GM19351 (cell line): Measurements from ENCODE around the gene ARMC12.

Experiments
- ATAC-seq: cut with Tn5 transposase; IDR thresholded peaks from one replicate; pipeline ENCODE4 v1.9.1; 2021; ENCODE audit warnings: mild to moderate bottlenecking, moderate library complexity; ENCODE audit not compliant: unreplicated experiment

Gene ARMC12

DNA sequence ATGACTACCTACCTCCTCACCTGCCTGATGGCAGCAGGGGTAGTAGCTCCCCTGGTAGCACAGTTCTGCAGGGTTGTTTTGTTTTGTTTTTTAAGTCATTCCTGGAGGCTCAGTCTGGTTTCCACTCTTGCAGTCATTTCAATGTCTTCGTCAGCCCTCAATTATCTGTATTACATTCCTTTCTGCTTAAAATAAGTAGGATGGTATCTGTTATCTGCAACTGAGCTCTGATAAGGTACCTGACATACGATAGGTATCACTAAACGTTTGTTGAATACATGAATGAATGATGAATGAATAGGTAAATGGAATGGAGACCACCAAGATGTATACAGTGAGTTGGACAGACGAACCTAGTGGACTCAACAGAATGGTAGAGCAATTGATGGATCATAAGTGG is 32.4 kb downstream of the ARMC12 start:
- no peak for ATAC-seq

DNA sequence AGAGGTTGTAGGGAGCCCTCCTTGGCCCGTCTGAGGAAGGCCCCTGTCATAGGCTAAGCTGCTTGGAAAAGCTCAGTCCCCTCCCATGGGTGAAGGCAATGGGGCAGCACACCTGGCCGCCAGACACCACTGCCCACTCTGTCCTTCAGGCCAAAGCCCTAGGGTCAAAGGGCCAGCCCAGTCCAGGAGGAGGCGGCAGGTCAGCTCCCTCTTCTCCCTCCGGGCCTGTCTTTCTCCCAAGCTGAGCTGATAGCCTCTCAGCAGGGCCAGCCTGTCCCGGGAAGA is 34.5 kb downstream of the ARMC12 start:
- no peak for ATAC-seq

DNA sequence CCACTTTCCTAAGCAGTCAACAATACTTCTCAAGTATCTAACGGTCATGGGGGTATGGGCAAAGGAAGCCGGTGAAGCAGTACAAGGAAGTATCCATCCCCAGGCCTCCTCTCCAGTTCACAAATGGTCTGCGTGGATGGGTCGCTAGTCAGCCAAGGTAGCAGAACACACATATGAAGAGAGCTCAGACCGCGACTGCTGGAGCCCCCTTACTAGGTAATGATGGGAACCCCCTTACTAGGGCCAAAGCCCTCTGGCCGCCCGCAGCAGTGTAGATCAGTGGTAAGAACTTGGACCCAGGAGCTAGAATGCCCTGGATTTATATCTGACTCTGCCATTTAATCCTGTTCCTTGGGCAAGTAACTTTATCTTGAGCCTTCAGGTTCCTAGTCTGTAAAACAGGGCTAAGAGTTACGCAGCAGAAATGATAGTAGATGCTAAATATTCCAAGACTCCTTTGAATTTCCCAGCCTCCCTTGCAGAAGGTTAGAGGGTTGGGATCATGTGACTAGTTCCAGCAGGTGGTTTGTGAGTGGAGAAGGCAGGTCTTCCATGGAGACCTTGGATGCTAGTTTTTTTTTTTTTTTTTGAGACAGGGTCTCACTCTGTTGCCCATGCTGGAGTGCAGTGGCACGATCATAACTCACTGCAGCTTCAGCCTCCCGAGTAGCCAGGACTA is 37.4 kb downstream of the ARMC12 start:
- no peak for ATAC-seq

DNA sequence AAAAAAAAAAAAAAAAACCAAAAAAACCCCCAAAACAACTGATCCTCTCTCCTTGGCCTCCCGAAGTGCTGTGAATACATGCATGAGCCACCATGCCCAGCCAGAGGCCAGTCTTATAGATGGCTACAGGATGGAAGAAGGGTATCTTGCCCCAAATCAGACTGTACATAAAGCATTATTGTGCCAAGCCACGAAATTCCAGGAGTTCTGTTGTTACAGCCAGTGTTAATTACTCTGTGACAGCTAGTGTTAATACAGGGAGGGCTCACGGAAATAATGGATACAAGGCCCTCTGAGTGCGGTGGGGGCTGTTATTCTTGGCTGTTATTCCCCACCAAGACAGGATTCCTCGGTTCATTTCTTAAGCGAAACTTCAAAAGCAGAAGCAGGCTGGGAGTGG is 38.2 kb downstream of the ARMC12 start:
- ATAC-seq: no peak

DNA sequence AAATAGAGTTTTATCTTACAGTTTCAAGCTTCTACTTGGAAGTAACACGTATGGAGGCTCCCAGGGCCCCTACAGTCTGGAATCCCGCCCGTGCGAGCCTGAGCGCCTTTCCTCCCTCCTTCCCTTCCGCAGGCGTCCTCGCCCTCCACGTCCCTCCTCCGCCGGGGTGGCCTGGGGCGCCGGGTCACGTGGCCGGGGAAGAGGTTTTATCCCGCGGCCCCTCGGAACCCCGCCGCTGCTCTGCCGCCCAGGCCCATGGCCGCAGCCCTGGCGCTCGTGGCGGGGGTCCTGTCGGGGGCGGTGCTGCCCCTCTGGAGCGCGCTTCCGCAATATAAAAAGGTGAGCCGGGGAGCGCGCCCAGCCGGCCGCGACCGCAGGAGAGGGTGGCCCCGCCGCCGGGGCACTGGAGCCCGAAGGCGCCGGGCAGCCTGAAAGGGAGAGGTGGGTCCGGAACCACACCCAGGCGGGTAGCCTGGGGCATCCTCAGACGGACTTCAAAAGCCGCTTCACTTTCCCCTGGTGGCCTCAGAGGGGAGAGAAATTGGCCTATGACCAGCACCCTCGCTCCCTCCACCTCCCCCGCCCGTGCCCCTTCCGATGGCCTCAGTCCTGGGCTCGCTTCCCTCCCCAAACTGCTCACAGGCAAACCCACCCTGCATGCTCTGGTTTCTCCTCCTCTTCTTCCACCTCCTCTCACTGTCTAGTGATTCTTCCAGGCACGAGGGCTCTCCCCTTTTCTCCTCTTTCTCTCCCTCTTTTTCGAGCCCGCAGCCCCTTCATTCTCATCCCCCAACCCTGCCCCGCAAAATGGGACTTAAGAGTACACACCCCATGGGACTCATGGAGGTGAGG is 39.8 kb downstream of the ARMC12 start, which contains the start of gene CLPSL2:
CLPSL2 (plus strand) TSS at position 235 of the 852 bp plus-strand sequence; CDS start at position 256, 21 bp downstream.
- ATAC-seq: no peak

DNA sequence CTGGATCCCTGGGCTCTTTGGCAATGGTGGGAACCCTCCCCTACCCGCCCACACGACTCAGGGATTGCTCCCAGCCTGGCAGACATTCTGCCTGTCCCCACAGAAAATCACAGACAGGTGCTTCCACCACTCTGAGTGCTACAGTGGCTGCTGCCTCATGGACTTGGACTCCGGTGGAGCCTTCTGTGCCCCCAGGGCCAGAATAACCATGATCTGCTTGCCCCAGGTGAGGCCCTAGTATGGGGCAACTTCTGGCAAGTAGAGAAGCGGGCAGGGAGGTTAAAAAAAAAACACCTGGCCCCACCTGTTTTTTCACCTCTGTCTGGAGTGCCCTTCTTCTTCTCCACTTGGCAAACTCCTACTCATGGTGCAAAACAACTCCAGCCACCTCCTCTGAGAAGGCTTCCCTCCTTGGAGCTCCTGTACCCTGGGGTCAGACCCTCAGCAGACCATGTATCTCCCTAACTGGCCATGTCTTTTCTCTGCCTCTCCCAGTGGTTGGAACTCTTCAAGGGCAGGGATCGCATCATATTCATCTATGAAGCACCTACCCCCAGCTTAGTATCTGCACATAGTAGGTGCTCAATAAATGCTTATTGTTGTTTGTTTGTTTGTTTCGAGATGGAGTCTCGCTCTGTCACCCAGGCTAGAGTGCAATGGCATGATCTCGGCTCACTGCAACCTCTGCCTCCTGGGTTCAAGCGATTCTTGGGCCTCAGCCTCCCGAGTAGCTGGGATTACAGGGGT is 40.7 kb downstream of the ARMC12 start:
- ATAC-seq: no peak

DNA sequence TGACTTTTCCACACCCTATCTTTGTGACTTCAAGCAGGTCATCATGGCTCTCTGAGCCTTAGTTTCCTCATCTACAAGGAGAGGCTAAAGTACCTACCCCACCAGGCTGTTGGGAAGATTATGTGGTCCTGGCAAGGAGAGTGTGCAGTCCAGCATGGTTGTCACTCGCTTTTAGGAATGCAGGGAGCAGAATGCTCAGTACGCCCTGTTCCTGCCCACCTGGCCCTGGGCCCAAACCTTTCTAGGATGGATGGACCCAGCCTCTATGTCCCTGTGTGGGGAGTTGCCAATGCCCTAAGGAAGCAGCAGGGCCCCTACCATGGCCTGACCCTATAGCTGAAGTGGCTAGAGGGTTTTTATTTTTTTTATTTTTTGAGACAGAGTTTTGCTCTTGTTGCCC is 41.6 kb downstream of the ARMC12 start:
- ATAC-seq: no peak

DNA sequence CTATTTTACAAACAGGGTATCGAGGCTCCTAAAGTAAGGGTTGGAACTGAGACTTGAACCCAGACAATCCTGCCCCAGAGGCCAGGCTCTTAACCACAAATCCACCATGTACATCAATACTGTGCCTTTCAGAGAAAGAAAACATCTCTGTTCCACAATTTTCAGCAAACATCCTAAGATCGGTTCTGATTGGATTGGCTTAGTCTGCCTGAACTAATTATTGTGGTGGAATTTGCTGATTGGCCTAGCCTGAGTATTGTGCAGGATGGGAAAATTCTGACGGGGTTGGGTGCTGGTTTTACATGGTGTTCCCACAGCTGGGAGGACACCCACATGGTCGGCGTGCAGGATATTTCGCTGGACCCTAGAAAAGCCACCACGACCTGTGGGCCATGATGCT is 43.9 kb downstream of the ARMC12 start, which contains the start of gene CLPSL1:
CLPSL1 (plus strand) TSS at position 301 of the 400 bp plus-strand sequence; CDS start at position 393, 92 bp downstream.
- ATAC-seq: no peak

DNA sequence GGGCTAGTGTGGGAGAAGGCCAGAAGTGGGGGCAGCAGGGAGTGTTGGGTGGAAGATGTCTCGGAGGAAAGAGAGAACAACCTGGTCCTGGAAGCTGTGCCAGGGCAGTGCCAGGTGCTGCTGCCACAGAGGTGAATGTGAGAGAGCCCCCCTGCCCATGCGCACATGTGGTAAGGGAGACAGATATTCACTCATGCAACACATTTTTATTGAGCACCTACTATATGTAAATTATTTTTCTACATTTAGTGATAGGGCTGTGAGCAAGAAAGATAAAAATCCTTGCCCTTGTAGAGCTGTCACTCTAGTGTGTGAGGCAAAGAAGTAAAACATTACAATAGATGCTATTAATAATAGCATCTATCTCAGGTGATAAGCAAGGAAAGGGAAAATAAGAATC is 44.5 kb downstream of the ARMC12 start:
- no peak for ATAC-seq

DNA sequence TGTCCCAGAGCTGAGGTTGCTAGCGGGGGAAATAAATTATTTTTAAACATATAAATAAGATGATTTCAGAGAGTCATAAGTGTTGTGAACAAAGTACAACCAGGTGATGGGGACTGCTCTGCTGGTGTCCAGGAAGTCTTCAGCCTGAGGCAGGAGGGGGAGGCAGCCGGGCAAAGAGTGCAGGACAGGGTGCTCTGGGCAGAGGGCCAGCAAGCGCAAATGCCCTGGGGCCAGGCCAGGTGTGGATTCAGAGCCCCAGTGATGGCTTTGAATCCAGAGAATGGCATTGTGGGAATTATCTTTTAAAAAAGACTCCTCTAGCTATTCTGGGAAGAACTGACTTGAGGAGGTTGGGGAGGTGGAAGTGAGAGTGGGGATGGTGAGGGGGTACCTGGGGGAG is 45.6 kb downstream of the ARMC12 start:
- no peak for ATAC-seq

DNA sequence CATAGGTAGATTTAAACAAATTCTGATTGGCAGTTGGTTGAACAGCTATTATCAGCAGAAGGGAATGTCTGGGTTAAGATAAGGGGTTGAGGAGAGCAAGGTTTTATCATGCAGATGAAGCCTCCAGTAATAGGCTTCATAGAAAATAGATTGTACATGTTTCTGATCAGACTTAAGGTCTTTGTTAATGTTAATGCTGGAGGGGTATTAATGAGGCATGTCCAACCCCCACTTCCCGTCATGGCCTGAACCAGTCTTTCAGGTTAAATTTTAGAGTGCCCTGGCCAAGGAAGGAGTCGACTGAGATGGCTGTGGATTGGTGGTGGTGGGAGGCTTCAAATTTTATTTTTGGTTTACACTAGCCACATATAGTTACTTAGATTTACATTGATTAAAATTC is 47.4 kb downstream of the ARMC12 start:
- no peak for ATAC-seq

DNA sequence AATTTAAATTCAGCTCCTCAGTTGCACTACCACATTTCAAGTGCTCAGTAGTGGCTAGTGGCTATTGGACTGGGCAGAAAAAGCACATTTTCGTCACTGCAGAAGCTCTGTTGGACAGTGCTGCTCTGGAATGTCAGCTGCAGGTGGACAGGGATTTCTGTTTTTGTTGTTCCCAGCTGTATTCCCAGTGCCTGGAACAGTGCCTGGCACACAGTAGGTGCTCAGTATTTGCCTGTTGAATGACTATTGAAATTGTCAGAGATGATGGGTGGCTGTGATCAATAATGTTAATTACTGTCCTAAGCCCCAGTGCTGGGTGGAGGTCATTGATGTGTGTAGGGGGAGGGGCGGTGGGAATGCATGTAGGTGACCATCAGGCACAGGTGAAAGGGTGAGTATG is 49.4 kb downstream of the ARMC12 start:
- ATAC-seq: no peak

DNA sequence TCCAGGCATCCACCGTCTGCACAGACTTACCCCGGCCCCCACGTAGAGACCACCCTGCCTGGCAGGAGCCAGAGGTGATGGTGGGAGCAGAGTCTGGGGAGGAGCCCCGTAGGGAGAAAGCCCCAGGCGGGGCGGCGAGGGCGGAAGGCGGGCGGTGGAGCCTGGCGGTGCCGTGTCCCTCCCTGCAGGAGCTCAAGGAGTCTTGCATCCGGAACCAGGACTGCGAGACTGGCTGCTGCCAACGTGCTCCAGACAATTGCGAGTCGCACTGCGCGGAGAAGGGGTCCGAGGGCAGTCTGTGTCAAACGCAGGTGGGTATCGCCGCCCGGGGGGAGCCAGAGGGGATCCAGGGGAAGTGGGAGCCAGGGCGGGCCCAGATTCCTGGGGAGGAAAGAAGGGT is 50.0 kb downstream of the ARMC12 start:
- ATAC-seq: no peak

DNA sequence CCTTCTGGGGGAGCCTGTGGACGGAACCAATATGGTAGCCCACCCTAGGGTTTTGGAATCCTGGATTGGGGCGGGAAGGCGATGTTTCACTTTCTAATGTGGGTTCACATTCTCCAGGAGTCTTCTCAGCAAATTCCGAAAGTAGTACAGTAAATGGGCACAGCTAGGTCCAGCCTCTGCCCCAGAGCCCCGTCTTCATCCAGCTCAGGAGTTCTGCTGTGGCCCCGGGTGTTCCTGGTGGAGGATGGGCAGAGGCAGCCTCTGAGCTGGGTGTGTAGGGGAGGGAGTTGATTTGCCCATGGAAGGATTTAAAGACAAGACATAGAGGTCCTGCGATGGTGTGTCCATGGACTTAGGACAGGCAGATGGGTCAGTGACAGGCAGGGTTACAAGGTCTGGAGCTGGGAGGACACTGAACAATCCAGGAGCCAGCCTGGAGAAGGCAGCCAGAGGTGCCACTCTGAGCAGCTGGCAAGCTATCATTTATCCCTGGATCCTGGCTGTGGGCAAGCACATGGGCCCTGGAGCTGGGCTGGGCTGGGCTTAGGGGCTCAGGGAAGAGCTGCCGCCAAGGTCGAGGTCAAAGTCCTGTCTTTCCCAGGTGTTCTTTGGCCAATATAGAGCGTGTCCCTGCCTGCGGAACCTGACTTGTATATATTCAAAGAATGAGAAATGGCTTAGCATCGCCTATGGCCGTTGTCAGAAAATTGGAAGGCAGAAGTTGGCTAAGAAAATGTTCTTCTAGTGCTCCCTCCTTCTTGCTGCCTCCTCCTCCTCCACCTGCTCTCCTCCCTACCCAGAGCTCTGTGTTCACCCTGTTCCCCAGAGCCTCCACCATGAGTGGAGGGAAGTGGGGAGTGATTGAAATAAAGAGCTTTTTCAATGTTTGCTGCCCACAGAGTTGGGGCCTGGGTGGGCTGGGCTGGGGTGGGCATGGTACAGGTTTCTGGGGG is 50.7 kb downstream of the ARMC12 start:
- no peak for ATAC-seq

DNA sequence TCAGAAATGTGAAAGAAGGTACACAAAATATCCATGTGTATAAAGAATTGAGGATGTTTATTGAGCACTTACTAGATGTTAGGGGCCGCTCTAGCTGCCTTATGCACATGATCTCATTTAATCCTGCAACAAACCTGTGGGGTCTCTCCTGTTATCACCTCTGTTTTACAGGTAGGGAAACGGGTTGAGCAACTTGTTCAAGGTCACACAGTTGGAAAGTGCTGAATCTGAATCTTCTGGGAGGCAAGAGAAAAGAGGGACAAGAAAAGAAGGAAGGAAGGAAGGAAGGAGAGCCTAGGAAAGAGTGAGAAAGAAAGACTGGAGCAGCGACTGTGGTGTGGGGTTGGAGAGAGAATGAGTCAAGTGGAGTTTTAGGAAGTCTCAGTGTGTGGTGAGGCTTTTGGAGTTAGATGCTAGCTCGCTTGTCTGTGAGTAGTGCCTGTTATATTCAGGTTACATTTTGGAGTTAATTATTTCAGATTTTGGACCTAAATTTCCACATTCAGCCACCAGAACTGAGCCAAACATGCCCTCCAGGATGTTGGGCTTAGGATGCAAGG is 51.7 kb downstream of the ARMC12 start:
- no peak for ATAC-seq

DNA sequence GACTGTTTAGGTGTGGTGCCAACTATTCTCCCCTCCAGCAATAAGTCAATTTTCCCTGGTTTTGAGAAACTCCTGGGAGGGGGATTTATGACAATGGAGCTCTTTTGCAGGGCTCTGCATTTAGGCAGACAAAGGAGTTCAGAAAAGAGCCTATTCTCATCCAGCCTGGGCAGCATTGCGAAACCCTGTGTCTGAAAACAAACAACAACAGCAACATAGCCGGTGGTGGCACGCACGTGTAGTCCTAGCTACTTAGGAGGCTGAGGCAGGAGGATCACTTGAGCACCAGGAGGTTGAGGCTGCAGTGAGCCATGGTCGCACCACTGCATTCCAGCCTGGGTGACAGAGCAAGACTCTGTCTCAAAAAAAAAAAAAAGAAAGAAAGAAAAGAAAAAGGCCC is 53.9 kb downstream of the ARMC12 start:
- no peak for ATAC-seq

DNA sequence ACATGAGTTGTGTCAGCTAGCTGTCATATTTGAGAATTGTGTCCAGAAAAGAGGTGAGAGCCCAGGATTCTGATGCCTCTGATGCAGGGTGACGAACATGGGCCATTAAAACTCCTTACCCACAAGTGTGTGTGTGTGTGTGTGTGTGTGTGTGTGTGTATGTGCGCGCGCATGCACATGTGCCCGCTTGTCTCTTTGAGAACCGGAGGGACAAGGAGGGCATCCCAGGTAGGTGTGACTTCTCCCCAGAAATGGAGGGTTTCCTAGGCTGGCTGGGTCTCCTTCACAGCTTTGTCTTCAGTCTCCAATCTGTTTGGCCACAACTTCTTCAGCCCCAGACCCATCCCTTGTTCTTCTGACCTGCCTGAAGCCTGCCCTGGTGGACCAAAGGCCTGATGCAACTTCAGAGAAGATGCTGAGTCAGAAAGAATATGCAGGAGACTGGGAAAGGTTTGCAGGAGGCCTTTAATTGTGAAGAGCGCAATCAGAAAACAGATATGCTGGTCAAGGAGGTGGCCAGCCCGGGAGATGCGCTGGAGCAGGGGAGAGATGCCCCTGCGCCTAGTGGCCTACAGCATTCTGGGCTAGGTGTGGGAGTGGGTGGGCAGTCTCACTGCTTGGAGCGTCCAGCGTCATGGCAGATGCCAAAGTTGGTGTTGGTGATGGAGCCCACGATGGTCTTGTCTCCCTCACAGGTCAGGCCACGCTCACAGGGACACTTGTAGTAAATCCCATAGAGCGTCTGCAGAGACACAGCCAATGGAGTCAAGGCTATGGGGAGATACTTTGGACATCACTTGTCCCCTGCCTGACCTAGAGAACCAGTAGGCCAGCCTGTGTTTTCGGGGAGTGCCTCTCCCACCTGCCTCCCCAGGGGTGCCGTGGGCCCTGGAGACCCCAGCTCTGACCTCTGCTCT is 58.0 kb downstream of the ARMC12 start:
- ATAC-seq: no peak

DNA sequence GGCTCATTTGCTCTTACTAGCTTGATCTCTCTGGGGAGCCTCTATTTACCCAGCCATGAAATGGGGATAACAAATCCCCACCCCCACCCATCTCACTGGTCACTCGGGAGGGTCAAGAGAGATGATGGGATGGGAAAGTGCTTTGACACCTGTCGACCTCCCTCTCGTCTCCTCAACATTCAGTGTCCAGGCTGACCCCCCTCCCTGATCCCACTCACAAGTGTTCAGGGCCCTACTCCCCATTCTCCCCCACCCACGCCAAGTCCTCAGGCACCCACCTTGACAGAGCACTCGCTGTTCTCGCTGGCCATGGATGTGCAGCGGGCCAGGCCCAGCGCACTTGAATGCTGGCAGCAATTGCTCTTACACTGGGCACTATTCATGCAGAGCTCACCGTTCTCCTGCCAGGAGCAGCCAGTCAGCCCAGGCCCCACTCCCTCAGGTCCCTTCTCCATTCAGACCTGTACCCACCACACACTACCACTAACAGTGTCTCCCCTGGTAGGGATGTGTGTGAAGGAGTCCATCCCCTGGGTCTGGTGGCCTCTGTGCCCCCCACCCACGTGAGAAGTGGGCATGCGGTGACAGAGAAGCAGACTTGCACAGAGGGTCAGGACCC is 58.7 kb downstream of the ARMC12 start:
- ATAC-seq: no peak

DNA sequence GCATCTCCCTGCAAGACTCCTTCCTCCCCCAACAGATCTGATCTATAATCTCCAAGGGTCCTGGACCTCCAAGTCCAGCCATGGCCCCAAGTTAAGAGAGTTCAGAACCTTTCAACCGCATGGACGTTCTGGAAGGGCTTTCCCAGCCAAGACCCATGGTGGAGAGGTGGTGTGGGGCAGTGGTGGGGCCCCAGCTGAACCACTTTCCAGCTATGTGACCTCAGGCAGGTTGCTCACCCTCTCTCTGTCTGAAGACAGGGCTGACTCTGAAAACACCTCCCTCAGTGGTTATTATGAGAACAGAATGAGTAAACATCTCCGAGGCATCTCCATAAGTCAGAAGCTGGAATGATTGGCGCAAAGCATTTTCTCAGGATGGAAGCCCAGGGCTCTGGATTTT is 59.4 kb downstream of the ARMC12 start:
- ATAC-seq: no peak
